CD14-positive monocyte (primary cell): ENCODE data around the gene TLX1. TPM values are rescaled to one million over a fixed set of nuclear protein-coding genes. Genes with fewer than 3 reads are reported as not detected.

ENCODE experiments used
- DNase-seq, 3 donors: peaks; one replicate each; pipeline ENCODE4 v3.0.0-alpha.2; 2011 to 2022
- H2AFZ ChIP-seq: 2 replicates; pipeline ENCODE4 v1.6.0; 2012; ENCODE audit warnings: mild to moderate bottlenecking, low read depth, low read length, inconsistent platforms; ENCODE audit not compliant: insufficient read depth, poor library complexity, severe bottlenecking
- H3K27ac ChIP-seq, 2 donors: 1 replicate in 1 of 2; 2 replicates in 1 of 2; pipeline ENCODE4 v1.5.1; 2012 to 2013; ENCODE audit warnings: low read length in 2 of 2, control low read depth in 1 of 2, inconsistent platforms in 1 of 2, low read depth in 1 of 2, mild to moderate bottlenecking in 1 of 2
- H3K27me3 ChIP-seq, 2 donors: one replicate each; pipeline versions ENCODE4 v1.6.0 to v1.6.1; 2011 to 2013; ENCODE audit warnings: low read length in 2 of 2; ENCODE audit not compliant: control insufficient read depth in 2 of 2, insufficient read depth in 2 of 2
- H3K36me3 ChIP-seq, 2 donors: replicated peaks in 1 of 2; 1 replicate in 1 of 2; 2 replicates in 1 of 2; pipeline versions ENCODE4 v1.5.1 to v1.6.1; 2012 to 2013; ENCODE audit warnings: low read length in 2 of 2, control low read depth in 1 of 2, inconsistent platforms in 1 of 2, mild to moderate bottlenecking in 1 of 2; ENCODE audit not compliant: insufficient read depth in 2 of 2, control insufficient read depth in 1 of 2
- H3K4me1 ChIP-seq, 2 donors: 1 replicate in 1 of 2; 2 replicates in 1 of 2; pipeline versions ENCODE4 v1.5.1 to v1.6.1; 2012 to 2013; ENCODE audit warnings: low read length in 2 of 2, control low read depth in 1 of 2, inconsistent platforms in 1 of 2, mild to moderate bottlenecking in 1 of 2, moderate library complexity in 1 of 2; ENCODE audit not compliant: insufficient read depth in 2 of 2, control insufficient read depth in 1 of 2
- H3K4me2 ChIP-seq: replicated peaks from 2 replicates; pipeline ENCODE3; 2012; ENCODE audit warnings: low read length, moderate library complexity, mild to moderate bottlenecking; ENCODE audit not compliant: poor library complexity, severe bottlenecking; ENCODE audit errors: extremely low read depth
- H3K4me3 ChIP-seq, 3 experiments: fragments of 200-600 bp in 1 of 3; sonication (generic) in 1 of 3; replicated peaks in 1 of 3; 1 replicate in 2 of 3; 2 replicates in 1 of 3; pipeline ENCODE4 v1.5.1; 2011 to 2013; ENCODE audit warnings: low read length in 3 of 3, mild to moderate bottlenecking in 3 of 3, control low read depth in 2 of 3, low read depth in 2 of 3, inconsistent platforms in 1 of 3, moderate library complexity in 1 of 3
- H3K79me2 ChIP-seq: 2 replicates; pipeline ENCODE4 v1.6.0; 2012; ENCODE audit warnings: mild to moderate bottlenecking, control low read depth, inconsistent platforms, low read length, moderate library complexity; ENCODE audit not compliant: insufficient read depth
- H3K9ac ChIP-seq: 2 replicates; pipeline ENCODE4 v1.6.0; 2017; ENCODE audit warnings: low read length, mild to moderate bottlenecking; ENCODE audit not compliant: insufficient read depth, poor library complexity, severe bottlenecking
- H3K9me3 ChIP-seq, 2 donors: replicated peaks in 1 of 2; 1 replicate in 1 of 2; 2 replicates in 1 of 2; pipeline versions ENCODE4 v1.5.1 to v1.6.1; 2012 to 2013; ENCODE audit warnings: low read length in 2 of 2, control low read depth in 1 of 2; ENCODE audit not compliant: control insufficient read depth in 1 of 2, insufficient read depth in 1 of 2
- H4K20me1 ChIP-seq: 2 replicates; pipeline ENCODE4 v1.6.0; 2012; ENCODE audit warnings: mild to moderate bottlenecking, low read length, control low read depth, moderate library complexity; ENCODE audit not compliant: insufficient read depth
- H3K27ac Mint-ChIP-seq, 7 donors: one replicate each; pipeline ENCODE4 v1.8.0; 2020; ENCODE audit warnings: mild to moderate bottlenecking in 7 of 7, mixed read lengths in 7 of 7, moderate library complexity in 6 of 7, inconsistent platforms in 2 of 7
- H3K27me3 Mint-ChIP-seq, 3 donors: one replicate each; pipeline ENCODE4 v1.8.0; 2021 to 2022; ENCODE audit warnings: low read depth in 3 of 3, mild to moderate bottlenecking in 3 of 3, mixed read lengths in 3 of 3, moderate library complexity in 3 of 3, inconsistent platforms in 1 of 3
- H3K36me3 Mint-ChIP-seq, 2 donors: one replicate each; pipeline ENCODE4 v1.8.0; 2020; ENCODE audit warnings: mixed read lengths in 2 of 2, inconsistent platforms in 1 of 2, mild to moderate bottlenecking in 1 of 2
- H3K4me1 Mint-ChIP-seq: one replicate; pipeline ENCODE4 v1.8.0; 2020; ENCODE audit warnings: mild to moderate bottlenecking, mixed read lengths
- H3K4me3 Mint-ChIP-seq, 2 donors: one replicate each; pipeline ENCODE4 v1.8.0; 2020; ENCODE audit warnings: mild to moderate bottlenecking in 2 of 2, mixed read lengths in 2 of 2, moderate library complexity in 1 of 2
- H3K9me3 Mint-ChIP-seq, 7 donors: one replicate each; pipeline ENCODE4 v1.8.0; 2020 to 2022; ENCODE audit warnings: mixed read lengths in 7 of 7, mild to moderate bottlenecking in 6 of 7, moderate library complexity in 6 of 7, inconsistent platforms in 2 of 7
- CTCF ChIP-seq: fragments of 200-600 bp; IDR thresholded peaks from one replicate; pipeline ENCODE4 v1.8.0; 2022; ENCODE audit warnings: antibody characterized with exemption, mild to moderate bottlenecking
- whole genome bisulfite sequencing: methylation state at CpG from one replicate; pipeline ENCODE4 v1.1.5; 2013; ENCODE audit warnings: missing lambda C conversion rate; ENCODE audit not compliant: insufficient coverage; 5-methylcytosine and 5-hydroxymethylcytosine counted together
- intact Hi-C, 2 donors: fragments of 100-400 bp; cut with micrococcal nuclease; formaldehyde crosslinking; loops; one replicate each; pipeline versions ENCODE4 v1.15.0 to v1.15.1; 2023
- polyA plus RNA-seq, 3 donors: library from polyadenylated mRNA; depleted of rRNA in 1 of 3; unstranded in 2 of 3; stranded (reverse) in 1 of 3; fragments of 300-500 nt in 2 of 3; fragments of >200 nt in 1 of 3; fragmentation: Illumina TruSeq in 2 of 3; gene quantifications; 1 replicate in 2 of 3; 2 replicates in 1 of 3; pipeline ENCODE4 v1.2.3, GENCODE V29; 2012 to 2021

TLX1 gene
- polyA plus RNA-seq, 3 donors = not detected

DNA sequence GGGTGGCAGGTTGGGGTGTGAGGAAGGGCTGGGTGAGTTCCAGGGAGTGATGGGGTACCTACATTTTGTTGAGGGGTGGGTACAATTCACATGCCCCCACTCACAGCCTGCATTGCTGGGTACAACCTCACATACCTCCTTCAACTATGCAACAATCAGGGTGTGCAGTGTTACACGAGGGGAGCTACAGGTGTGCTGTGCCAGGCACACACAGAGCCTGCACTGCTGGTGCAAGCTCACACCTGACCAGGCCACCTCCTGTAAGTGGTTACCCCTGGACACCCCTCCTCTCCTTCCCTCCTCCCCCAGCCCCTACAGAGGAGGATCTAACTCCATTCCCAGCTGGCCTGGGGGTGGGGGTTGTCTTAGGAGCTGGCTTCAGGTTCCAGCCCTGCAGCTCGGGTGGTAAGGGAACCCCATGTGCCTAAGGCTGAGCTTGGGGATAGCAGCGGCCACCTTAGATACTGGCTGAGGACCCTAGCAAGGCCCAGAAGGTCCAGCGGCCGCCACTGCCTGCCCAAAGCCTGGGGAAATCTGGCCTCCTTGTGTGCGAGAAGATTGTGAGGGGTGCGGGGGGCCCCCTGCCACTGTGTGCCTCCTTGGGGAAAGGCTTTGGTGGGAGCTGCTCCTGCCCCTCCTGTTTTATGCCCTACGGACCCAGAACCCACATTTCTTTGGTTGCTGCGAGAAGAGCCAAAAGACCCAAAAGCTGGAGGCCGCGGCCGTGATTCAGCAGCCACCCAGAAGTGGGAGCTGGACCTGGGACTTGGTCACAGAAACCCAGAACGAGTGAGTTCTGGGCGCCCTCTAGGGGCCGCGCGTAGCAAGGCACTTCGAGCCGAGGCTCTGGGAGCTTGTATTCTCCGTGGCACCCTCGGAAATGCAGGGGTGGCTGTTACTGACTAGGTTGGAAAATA lies 10.8 kb downstream of the TLX1 start:
- H3K9me3 Mint-ChIP-seq = peaks cover 0 to 29% (median 3%) of the 10 kb centered on the region in 7 donors
- Histone ChIP-seq H3K27ac (no peak overlapping the region), H3K4me2 (no peak overlapping the region), H3K27me3 (peaks cover 91 to 100% of the 10 kb centered on the region in 2 donors), H3K4me1 (peaks cover 0 to 5% of the 10 kb centered on the region in 2 donors), H3K9me3 (peaks cover under 1 to 70% of the 10 kb centered on the region in 2 donors), H2AFZ (no peak overlapping the region), H3K36me3 (no peaks in the 10 kb centered on the region), H3K4me3 (no peak overlapping the region), H4K20me1 (no peaks in the 10 kb centered on the region), H3K79me2 (no peaks in the 10 kb centered on the region), H3K9ac (no peak overlapping the region)
- no peak overlapping the region for H3K27ac Mint-ChIP-seq
- intact Hi-C loops = loop anchor here (5.0 kb wide), 3 partner anchors 45 to 100 kb away; no protein-coding TSS in a partner anchor
- H3K4me3 Mint-ChIP-seq = peak overlapping the region in 1 of 2 donors; percentile 84
- H3K36me3 Mint-ChIP-seq = peaks cover 0 to 8% of the 10 kb centered on the region in 2 donors
- 10% methylated on average over 18 of the region's 21 CpGs for WGBS
- H3K4me1 Mint-ChIP-seq = peaks cover 17% of the 10 kb centered on the region
- peaks cover 96 to 100% (median 100%) of the 10 kb centered on the region in 3 donors for H3K27me3 Mint-ChIP-seq
- DNase-seq = peak; percentile 74 to 83 (median 79)
- TF ChIP-seq CTCF = peak; percentile 94

- H3K27me3 ChIP-seq = peaks cover 91 to 100% of the 10 kb centered on the region in 2 donors
- H3K9me3 ChIP-seq = peaks cover 0 to 70% of the 10 kb centered on the region in 2 donors
- H3K27ac Mint-ChIP-seq = no peak overlapping the region
- H3K9me3 Mint-ChIP-seq = peaks cover 0 to 29% (median 5%) of the 10 kb centered on the region in 7 donors
- H3K36me3 ChIP-seq = no peaks in the 10 kb centered on the region
- H4K20me1 ChIP-seq = no peaks in the 10 kb centered on the region
- 30% methylated on average over 14 of the region's 28 CpGs for WGBS
- no peak overlapping the region for H2AFZ ChIP-seq
- H3K9ac ChIP-seq = no peak overlapping the region
- TF ChIP-seq CTCF = peak; percentile 25
- H3K4me1 ChIP-seq = peaks cover 0 to 5% of the 10 kb centered on the region in 2 donors
- no peak for DNase-seq
- H3K27ac ChIP-seq = no peak overlapping the region
- peaks cover 16% of the 10 kb centered on the region for H3K4me1 Mint-ChIP-seq
- H3K36me3 Mint-ChIP-seq = peaks cover 0 to 8% of the 10 kb centered on the region in 2 donors
- intact Hi-C loops = loop anchor here (5.0 kb wide), 3 partner anchors 45 to 100 kb away; no protein-coding TSS in a partner anchor
- H3K79me2 ChIP-seq = no peaks in the 10 kb centered on the region
- no peak overlapping the region for H3K4me3 ChIP-seq
- no peak overlapping the region for H3K4me2 ChIP-seq
- H3K4me3 Mint-ChIP-seq = peak overlapping the region in 1 of 2 donors; percentile 84
- peaks cover 96 to 100% (median 100%) of the 10 kb centered on the region in 3 donors for H3K27me3 Mint-ChIP-seq
Observed at GRCh38 chr10:101142533-101143344, 11.6 kb downstream of the TLX1 start.
